ENCODE measurements around the gene NLRP9.
"Not testable (repeated sequence)": the region's sequence is repeated elsewhere in the genome, so short reads cannot be mapped to it uniquely, and the experiment has no call there.

Gene NLRP9

GRCh38 chr19:55753401-55753800 lies 15.2 kb upstream of the NLRP9 start:
- H3K4me3 ChIP-seq (ENCODE audit: low read depth, low read length), result no peak overlapping the region
- no peak for DNase-seq (ENCODE audit: low read depth)
- no peak for TF ChIP-seq CTCF (IDR thresholded peaks at IDR 0.05; ENCODE audit: insufficient read depth, low read depth, low read length, missing control alignments)

GRCh38 chr19:55750715-55751114 lies 12.5 kb upstream of the NLRP9 start:
- TF ChIP-seq CTCF (IDR thresholded peaks at IDR 0.05; ENCODE audit: insufficient read depth, low read depth, low read length, missing control alignments), result no peak
- DNase-seq (ENCODE audit: low read depth), result no peak
- H3K4me3 ChIP-seq (ENCODE audit: low read depth, low read length), result no peak overlapping the region

- not testable (repeated sequence) for DNase-seq (ENCODE audit: low read depth); H3K4me3 ChIP-seq (ENCODE audit: low read depth, low read length)
These were observed 7.8 kb downstream of the NLRP9 start for GRCh38 chr19:55730378-55730777.

GRCh38 chr19:55723491-55723890 lies 14.7 kb downstream of the NLRP9 start:
- TF ChIP-seq CTCF (IDR thresholded peaks at IDR 0.05; ENCODE audit: insufficient read depth, low read depth, low read length, missing control alignments), result no peak
- no peak for DNase-seq (ENCODE audit: low read depth)
- no peak overlapping the region for H3K4me3 ChIP-seq (ENCODE audit: low read depth, low read length)

GRCh38 chr19:55720801-55721200 lies 17.4 kb downstream of the NLRP9 start:
- no peak for TF ChIP-seq CTCF (IDR thresholded peaks at IDR 0.05; ENCODE audit: insufficient read depth, low read depth, low read length, missing control alignments)
- DNase-seq (ENCODE audit: low read depth), result no peak
- H3K4me3 ChIP-seq (ENCODE audit: low read depth, low read length), result no peak overlapping the region

- H3K4me3 ChIP-seq (ENCODE audit: low read depth, low read length), result no peak overlapping the region
- TF ChIP-seq CTCF (IDR thresholded peaks at IDR 0.05; ENCODE audit: insufficient read depth, low read depth, low read length, missing control alignments), result no peak
- DNase-seq (ENCODE audit: low read depth), result no peak
These were observed 17.9 kb downstream of the NLRP9 start for GRCh38 chr19:55720214-55720746.

GRCh38 chr19:55717879-55718711 lies 20.1 kb downstream of the NLRP9 start:
- H3K4me3 ChIP-seq (ENCODE audit: low read depth, low read length); DNase-seq (ENCODE audit: low read depth): not testable (repeated sequence)

GRCh38 chr19:55717251-55717650 lies 21.0 kb downstream of the NLRP9 start:
- H3K4me3 ChIP-seq (ENCODE audit: low read depth, low read length), result no peak overlapping the region
- no peak for DNase-seq (ENCODE audit: low read depth)
- no peak for TF ChIP-seq CTCF (IDR thresholded peaks at IDR 0.05; ENCODE audit: insufficient read depth, low read depth, low read length, missing control alignments)

Measured in GM12865 (cell line).